Measurements from ENCODE around the gene ZNF600.
"Not testable (repeated sequence)": the region's sequence is repeated elsewhere in the genome, so short reads cannot be mapped to it uniquely, and the experiment has no call there.

GRCh38 chr19:52821204-52821960 is 34.8 kb upstream of the ZNF600 start, which contains the start of gene ZNF28:
- not testable (repeated sequence) for TF ChIP-seq CTCF (CRISPR knock-in tag; IDR thresholded peaks at IDR 0.05); E2F5 (CRISPR knock-in tag; conservative IDR thresholded peaks at IDR 0.05)

Measured in HepG2 (cell line).